CD14-positive monocyte (primary cell): ENCODE results near the gene EMILIN3. TPM values are rescaled to one million over a fixed set of nuclear protein-coding genes. Genes with fewer than 3 reads are reported as not detected.

Experiments used
- DNase-seq, 3 donors: peaks; one replicate each; pipeline ENCODE4 v3.0.0-alpha.2; 2011 to 2022
- H2AFZ ChIP-seq: 2 replicates; pipeline ENCODE4 v1.6.0; 2012; ENCODE audit warnings: mild to moderate bottlenecking, low read depth, low read length, inconsistent platforms; ENCODE audit not compliant: insufficient read depth, poor library complexity, severe bottlenecking
- H3K27ac ChIP-seq, 2 donors: 1 replicate in 1 of 2; 2 replicates in 1 of 2; pipeline ENCODE4 v1.5.1; 2012 to 2013; ENCODE audit warnings: low read length in 2 of 2, control low read depth in 1 of 2, inconsistent platforms in 1 of 2, low read depth in 1 of 2, mild to moderate bottlenecking in 1 of 2
- H3K27me3 ChIP-seq, 2 donors: one replicate each; pipeline versions ENCODE4 v1.6.0 to v1.6.1; 2011 to 2013; ENCODE audit warnings: low read length in 2 of 2; ENCODE audit not compliant: control insufficient read depth in 2 of 2, insufficient read depth in 2 of 2
- H3K36me3 ChIP-seq, 2 donors: replicated peaks in 1 of 2; 1 replicate in 1 of 2; 2 replicates in 1 of 2; pipeline versions ENCODE4 v1.5.1 to v1.6.1; 2012 to 2013; ENCODE audit warnings: low read length in 2 of 2, control low read depth in 1 of 2, inconsistent platforms in 1 of 2, mild to moderate bottlenecking in 1 of 2; ENCODE audit not compliant: insufficient read depth in 2 of 2, control insufficient read depth in 1 of 2
- H3K4me1 ChIP-seq, 2 donors: 1 replicate in 1 of 2; 2 replicates in 1 of 2; pipeline versions ENCODE4 v1.5.1 to v1.6.1; 2012 to 2013; ENCODE audit warnings: low read length in 2 of 2, control low read depth in 1 of 2, inconsistent platforms in 1 of 2, mild to moderate bottlenecking in 1 of 2, moderate library complexity in 1 of 2; ENCODE audit not compliant: insufficient read depth in 2 of 2, control insufficient read depth in 1 of 2
- H3K4me2 ChIP-seq: replicated peaks from 2 replicates; pipeline ENCODE3; 2012; ENCODE audit warnings: low read length, moderate library complexity, mild to moderate bottlenecking; ENCODE audit not compliant: poor library complexity, severe bottlenecking; ENCODE audit errors: extremely low read depth
- H3K4me3 ChIP-seq, 3 experiments: fragments of 200-600 bp in 1 of 3; sonication (generic) in 1 of 3; replicated peaks in 1 of 3; 1 replicate in 2 of 3; 2 replicates in 1 of 3; pipeline ENCODE4 v1.5.1; 2011 to 2013; ENCODE audit warnings: low read length in 3 of 3, mild to moderate bottlenecking in 3 of 3, control low read depth in 2 of 3, low read depth in 2 of 3, inconsistent platforms in 1 of 3, moderate library complexity in 1 of 3
- H3K79me2 ChIP-seq: 2 replicates; pipeline ENCODE4 v1.6.0; 2012; ENCODE audit warnings: mild to moderate bottlenecking, control low read depth, inconsistent platforms, low read length, moderate library complexity; ENCODE audit not compliant: insufficient read depth
- H3K9ac ChIP-seq: 2 replicates; pipeline ENCODE4 v1.6.0; 2017; ENCODE audit warnings: low read length, mild to moderate bottlenecking; ENCODE audit not compliant: insufficient read depth, poor library complexity, severe bottlenecking
- H3K9me3 ChIP-seq, 2 donors: replicated peaks in 1 of 2; 1 replicate in 1 of 2; 2 replicates in 1 of 2; pipeline versions ENCODE4 v1.5.1 to v1.6.1; 2012 to 2013; ENCODE audit warnings: low read length in 2 of 2, control low read depth in 1 of 2; ENCODE audit not compliant: control insufficient read depth in 1 of 2, insufficient read depth in 1 of 2
- H4K20me1 ChIP-seq: 2 replicates; pipeline ENCODE4 v1.6.0; 2012; ENCODE audit warnings: mild to moderate bottlenecking, low read length, control low read depth, moderate library complexity; ENCODE audit not compliant: insufficient read depth
- H3K27ac Mint-ChIP-seq, 7 donors: one replicate each; pipeline ENCODE4 v1.8.0; 2020; ENCODE audit warnings: mild to moderate bottlenecking in 7 of 7, mixed read lengths in 7 of 7, moderate library complexity in 6 of 7, inconsistent platforms in 2 of 7
- H3K27me3 Mint-ChIP-seq, 3 donors: one replicate each; pipeline ENCODE4 v1.8.0; 2021 to 2022; ENCODE audit warnings: low read depth in 3 of 3, mild to moderate bottlenecking in 3 of 3, mixed read lengths in 3 of 3, moderate library complexity in 3 of 3, inconsistent platforms in 1 of 3
- H3K36me3 Mint-ChIP-seq, 2 donors: one replicate each; pipeline ENCODE4 v1.8.0; 2020; ENCODE audit warnings: mixed read lengths in 2 of 2, inconsistent platforms in 1 of 2, mild to moderate bottlenecking in 1 of 2
- H3K4me1 Mint-ChIP-seq: one replicate; pipeline ENCODE4 v1.8.0; 2020; ENCODE audit warnings: mild to moderate bottlenecking, mixed read lengths
- H3K4me3 Mint-ChIP-seq, 2 donors: one replicate each; pipeline ENCODE4 v1.8.0; 2020; ENCODE audit warnings: mild to moderate bottlenecking in 2 of 2, mixed read lengths in 2 of 2, moderate library complexity in 1 of 2
- H3K9me3 Mint-ChIP-seq, 7 donors: one replicate each; pipeline ENCODE4 v1.8.0; 2020 to 2022; ENCODE audit warnings: mixed read lengths in 7 of 7, mild to moderate bottlenecking in 6 of 7, moderate library complexity in 6 of 7, inconsistent platforms in 2 of 7
- CTCF ChIP-seq: fragments of 200-600 bp; IDR thresholded peaks from one replicate; pipeline ENCODE4 v1.8.0; 2022; ENCODE audit warnings: antibody characterized with exemption, mild to moderate bottlenecking
- WGBS: methylation state at CpG from one replicate; pipeline ENCODE4 v1.1.5; 2013; ENCODE audit warnings: missing lambda C conversion rate; ENCODE audit not compliant: insufficient coverage; 5-methylcytosine and 5-hydroxymethylcytosine counted together
- intact Hi-C, 2 donors: fragments of 100-400 bp; cut with micrococcal nuclease; formaldehyde crosslinking; loops; one replicate each; pipeline versions ENCODE4 v1.15.0 to v1.15.1; 2023
- polyA plus RNA-seq, 3 donors: library from polyadenylated mRNA; depleted of rRNA in 1 of 3; unstranded in 2 of 3; stranded (reverse) in 1 of 3; fragments of 300-500 nt in 2 of 3; fragments of >200 nt in 1 of 3; fragmentation: Illumina TruSeq in 2 of 3; gene quantifications; 1 replicate in 2 of 3; 2 replicates in 1 of 3; pipeline ENCODE4 v1.2.3, GENCODE V29; 2012 to 2021

Gene EMILIN3
- polyA plus RNA-seq, 3 donors: not detected

DNA sequence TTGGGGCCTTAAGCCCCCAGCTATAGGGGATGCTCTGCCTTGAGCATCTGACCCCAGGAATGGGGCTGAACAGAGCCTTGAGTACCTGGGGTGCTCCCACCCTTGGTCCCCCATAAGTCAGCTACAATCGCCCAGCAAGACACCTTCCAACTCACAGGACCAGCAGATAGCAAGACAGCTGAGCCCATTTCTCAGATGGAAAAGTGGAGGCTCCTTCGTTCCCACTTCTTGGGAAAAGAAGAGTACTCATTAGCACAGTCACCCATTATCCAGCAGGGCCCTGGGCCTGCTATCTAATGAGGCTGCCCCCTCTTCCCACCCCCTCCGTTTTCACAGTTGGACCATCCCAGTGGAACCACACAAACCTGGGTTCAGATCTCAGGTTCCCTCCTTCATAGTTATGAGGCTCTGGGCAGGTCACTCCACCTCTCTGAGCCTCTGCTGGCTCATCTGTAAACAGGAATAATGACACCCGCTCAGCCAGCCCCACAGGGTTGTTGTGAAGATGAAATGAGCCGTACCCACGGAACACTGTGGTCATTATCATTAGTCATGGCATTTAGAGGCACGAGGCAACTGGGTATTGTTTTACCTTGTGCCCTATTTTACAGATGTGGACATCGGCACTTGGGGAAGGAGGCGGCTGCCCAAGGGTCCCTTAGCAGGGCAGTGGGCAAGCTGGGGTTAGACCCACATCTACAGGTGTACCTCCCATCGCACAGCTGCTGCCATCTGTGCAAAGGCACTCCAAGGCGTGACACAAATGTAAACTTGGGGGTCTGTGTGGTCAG lies 21.5 kb downstream of the EMILIN3 start:
- Histone ChIP-seq H3K4me1 (peaks cover 8 to 9% of the 10 kb centered on the region in 2 donors), H2AFZ (no peak overlapping the region), H4K20me1 (no peaks in the 10 kb centered on the region), H3K27ac (no peak overlapping the region), H3K9me3 (no peaks in the 10 kb centered on the region), H3K79me2 (no peaks in the 10 kb centered on the region), H3K4me2 (no peak overlapping the region), H3K9ac (no peak overlapping the region), H3K4me3 (no peak overlapping the region), H3K27me3 (peaks cover 0 to 6% of the 10 kb centered on the region in 2 donors), H3K36me3 (no peaks in the 10 kb centered on the region)
- H3K4me1 Mint-ChIP-seq: peaks cover 5% of the 10 kb centered on the region
- intact Hi-C loops: loop anchor here in 1 of 2 donors (10.0 kb wide), 1 partner anchor 380 kb away; no protein-coding TSS in a partner anchor
- no peak for TF ChIP-seq CTCF
- no peak overlapping the region for H3K27ac Mint-ChIP-seq
- no peaks in the 10 kb centered on the region for H3K9me3 Mint-ChIP-seq
- WGBS: 91% methylated on average over 9 of the region's 11 CpGs
- DNase-seq: no peak
- H3K27me3 Mint-ChIP-seq: peaks cover 15 to 20% (median 15%) of the 10 kb centered on the region in 3 donors
- H3K36me3 Mint-ChIP-seq: no peaks in the 10 kb centered on the region
- H3K4me3 Mint-ChIP-seq: no peak overlapping the region

- 91% methylated on average over 4 of the region's 4 CpGs for WGBS
- no peak overlapping the region for H3K27ac ChIP-seq
- no peak overlapping the region for H3K9ac ChIP-seq
Measured at GRCh38 chr20:41344477-41344876, 22.1 kb downstream of the EMILIN3 start.

More at GRCh38 chr20:41344477-41344876, 22.1 kb downstream of the EMILIN3 start:
- peaks cover 13 to 14% of the 10 kb centered on the region in 2 donors for H3K4me1 ChIP-seq
- H3K4me2 ChIP-seq: no peak overlapping the region
- H3K4me3 ChIP-seq: no peak overlapping the region
- no peaks in the 10 kb centered on the region for H3K9me3 ChIP-seq
- DNase-seq: no peak
- H3K27me3 Mint-ChIP-seq: peaks cover 19 to 27% (median 20%) of the 10 kb centered on the region in 3 donors
- intact Hi-C loops: loop anchor here in 1 of 2 donors (10.0 kb wide), 1 partner anchor 380 kb away; no protein-coding TSS in a partner anchor
- no peaks in the 10 kb centered on the region for H4K20me1 ChIP-seq
- H3K27me3 ChIP-seq: peaks cover 3 to 11% of the 10 kb centered on the region in 2 donors
- no peak overlapping the region for H2AFZ ChIP-seq
- H3K9me3 Mint-ChIP-seq: no peaks in the 10 kb centered on the region
- H3K36me3 Mint-ChIP-seq: peaks cover 0 to under 1% of the 10 kb centered on the region in 2 donors
- H3K27ac Mint-ChIP-seq: no peak overlapping the region
- peaks cover 12% of the 10 kb centered on the region for H3K4me1 Mint-ChIP-seq
- no peaks in the 10 kb centered on the region for H3K79me2 ChIP-seq
- no peak for TF ChIP-seq CTCF
- H3K36me3 ChIP-seq: no peaks in the 10 kb centered on the region
- no peak overlapping the region for H3K4me3 Mint-ChIP-seq
